ENCODE results near the gene SNAI1.

The SNAI1 gene

DNA sequence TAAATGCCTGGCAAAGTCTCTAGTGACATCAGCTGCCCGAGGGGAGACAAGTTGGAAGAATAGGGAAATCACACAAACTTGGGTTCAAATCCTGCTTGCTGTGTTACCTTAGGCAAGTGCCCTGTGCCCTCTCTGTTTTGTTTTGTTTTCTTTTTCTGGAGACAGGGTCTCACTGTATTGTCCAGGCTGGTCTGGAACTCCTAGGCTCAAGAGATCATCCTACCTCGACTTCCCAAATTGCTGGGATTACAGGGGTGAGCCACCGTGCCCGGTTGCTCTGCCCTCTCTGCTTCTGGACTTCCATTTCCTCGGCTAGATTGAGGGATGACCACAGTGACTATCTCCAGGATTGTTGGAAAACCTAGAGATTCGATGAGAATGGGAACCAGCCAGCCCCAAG is 55.4 kb downstream of the SNAI1 start:
- DNase-seq: no peak

All from NCI-H1436 treated with DMSO at 0.1 percent for 48 hours (cell line).